Panc1 (cell line): ENCODE data around the gene LIMS3. TPM values are rescaled to one million over a fixed set of nuclear protein-coding genes. Genes with fewer than 3 reads are reported as not detected.
"Not testable (repeated sequence)": the region's sequence is repeated elsewhere in the genome, so short reads cannot be mapped to it uniquely, and the experiment has no call there.

Source experiments
- ATAC-seq: fragments of 200-7000 bp; cut with Tn5 transposase; 2 replicates; pipeline ENCODE4 v1.9.1; 2020; ENCODE audit warnings: mild to moderate bottlenecking, moderate library complexity
- BruUV-seq: library from RNA; stranded (reverse); fragments of 400-500 nt; replicated peaks from 2 replicates; lab custom pipeline; 2021; lab: Mats Ljungman, UMichigan
- CTCF ChIA-PET: fragments of 300-600 bp; sonication (Branson Sonifier 250); formaldehyde crosslinking; loops from one replicate; lab custom pipeline; 2022; ENCODE audit warnings: antibody characterized with exemption; lab: Charles Lee
- POLR2A ChIA-PET: fragments of 300-600 bp; sonication (Branson Sonifier 250); formaldehyde crosslinking; loops from one replicate; lab custom pipeline; 2022; ENCODE audit warnings: antibody characterized with exemption; lab: Charles Lee
- DNase-seq: peaks from one replicate; pipeline ENCODE4 v3.0.0-alpha.2; 2010; ENCODE audit warnings: low read depth, low spot score
- H3K27ac ChIP-seq: 2 replicates; pipeline ENCODE4 v1.5.1; 2011; ENCODE audit warnings: mild to moderate bottlenecking, low read length, inconsistent platforms
- H3K27me3 ChIP-seq: fragments of 200-500 bp; sonication (Bioruptor generic); 2 replicates; pipeline ENCODE4 v1.6.0; 2014; ENCODE audit warnings: low read length, inconsistent platforms; ENCODE audit not compliant: control insufficient read depth, insufficient read depth
- H3K36me3 ChIP-seq: fragments of 200-500 bp; sonication (Bioruptor generic); 2 replicates; pipeline ENCODE4 v1.5.1; 2014; ENCODE audit warnings: inconsistent platforms, mild to moderate bottlenecking, low read length, moderate library complexity; ENCODE audit not compliant: control insufficient read depth, insufficient read depth
- H3K4me1 ChIP-seq: 2 replicates; pipeline ENCODE4 v1.5.1; 2011; ENCODE audit warnings: inconsistent platforms, mild to moderate bottlenecking, low read length, moderate library complexity; ENCODE audit not compliant: control insufficient read depth, insufficient read depth
- H3K4me3 ChIP-seq, 2 experiments: 2 replicates each; pipeline ENCODE4 v1.5.1; 2011 to 2012; ENCODE audit warnings: low read depth in 2 of 2, low read length in 2 of 2, mild to moderate bottlenecking in 2 of 2, inconsistent platforms in 1 of 2, moderate library complexity in 1 of 2
- H3K9me3 ChIP-seq: fragments of 200-500 bp; sonication (Bioruptor generic); 2 replicates; pipeline ENCODE4 v1.5.1; 2014; ENCODE audit warnings: low read depth, mild to moderate bottlenecking, inconsistent platforms, low read length, moderate library complexity; ENCODE audit not compliant: control insufficient read depth, insufficient read depth
- in situ Hi-C: cut with HindIII; loops from 2 replicates; pipeline ENCODE4 v1.10.0; 2016; ENCODE audit warnings: low sequenced_read_pairs, low pct_unique_long_range_greater_than_20kb
- intact Hi-C: fragments of 100-400 bp; cut with micrococcal nuclease; formaldehyde crosslinking; loops from one replicate; pipeline ENCODE4 v1.10.0; 2022; ENCODE audit not compliant: unreplicated experiment
- total RNA-seq: library from RNA; stranded (reverse); gene quantifications from one replicate; pipeline ENCODE4 v1.2.1, GENCODE V29; 2021; ENCODE audit not compliant: unreplicated experiment

Gene LIMS3
- total RNA-seq, 1 experiment from 2014 or later, result 2.6 TPM

DNA sequence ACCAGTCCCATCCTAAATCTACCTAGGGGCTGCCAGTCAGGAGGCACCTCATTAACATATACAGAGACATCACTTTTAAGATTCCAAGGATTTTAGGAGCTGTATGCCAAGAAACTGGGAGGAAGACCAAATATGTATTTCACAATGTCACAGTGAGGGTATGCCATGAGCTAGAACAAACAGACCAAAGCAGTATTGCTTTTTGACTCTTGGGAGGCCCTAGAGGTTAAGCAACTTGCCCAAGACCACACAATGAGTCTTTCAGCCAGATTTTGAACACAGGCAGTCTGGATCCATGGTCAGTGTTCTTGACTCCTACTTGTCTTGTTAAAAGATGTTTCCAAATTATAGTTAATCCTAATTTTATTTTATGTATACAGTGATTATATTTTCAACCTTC is 12.3 kb downstream of the LIMS3 start:
- ATAC-seq, intact Hi-C loops, DNase-seq, H3K4me3 ChIP-seq, H3K36me3 ChIP-seq, CTCF ChIA-PET, H3K4me1 ChIP-seq, POLR2A ChIA-PET, H3K27ac ChIP-seq, H3K27me3 ChIP-seq, BruUV-seq, in situ Hi-C loops, H3K9me3 ChIP-seq: not testable (repeated sequence)

DNA sequence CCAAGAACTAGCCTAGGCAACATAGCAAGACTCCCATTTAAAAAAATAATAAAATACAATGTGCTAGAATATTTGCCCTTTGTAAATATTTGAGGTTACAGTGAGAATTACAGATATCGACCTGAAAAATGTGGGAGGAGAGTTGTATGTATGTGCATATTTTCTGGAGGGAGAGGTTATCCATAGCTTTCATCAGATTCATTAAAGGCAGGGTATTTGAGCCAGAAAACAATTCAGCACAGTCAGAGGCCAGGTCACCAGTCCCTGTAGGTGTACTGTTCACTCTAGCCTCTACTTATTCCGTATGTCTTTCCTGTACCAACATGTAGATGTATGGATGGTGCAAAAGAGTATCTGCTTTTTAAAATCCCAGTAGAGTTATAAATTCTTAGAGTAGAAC is 15.4 kb downstream of the LIMS3 start:
- in situ Hi-C loops, DNase-seq, H3K4me3 ChIP-seq, POLR2A ChIA-PET, ATAC-seq, H3K9me3 ChIP-seq, H3K36me3 ChIP-seq, intact Hi-C loops, H3K27ac ChIP-seq, H3K4me1 ChIP-seq, BruUV-seq, CTCF ChIA-PET, H3K27me3 ChIP-seq: not testable (repeated sequence)

- H3K36me3 ChIP-seq, DNase-seq, in situ Hi-C loops, H3K27ac ChIP-seq, BruUV-seq, ATAC-seq, CTCF ChIA-PET, H3K4me3 ChIP-seq, H3K4me1 ChIP-seq, POLR2A ChIA-PET, H3K9me3 ChIP-seq, H3K27me3 ChIP-seq, intact Hi-C loops: not testable (repeated sequence)
These were observed 16.1 kb downstream of the LIMS3 start for GRCh38 chr2:109914552-109914951.

- H3K27me3 ChIP-seq, POLR2A ChIA-PET, BruUV-seq, DNase-seq, ATAC-seq, H3K9me3 ChIP-seq, H3K4me3 ChIP-seq, intact Hi-C loops, CTCF ChIA-PET, H3K4me1 ChIP-seq, H3K27ac ChIP-seq, H3K36me3 ChIP-seq, in situ Hi-C loops: not testable (repeated sequence)
These were observed 17.3 kb downstream of the LIMS3 start for GRCh38 chr2:109915830-109916229.

GRCh38 chr2:109920162-109920561 is 21.7 kb downstream of the LIMS3 start:
- CTCF ChIA-PET, ATAC-seq, H3K4me3 ChIP-seq, intact Hi-C loops, in situ Hi-C loops, H3K4me1 ChIP-seq, DNase-seq, BruUV-seq, H3K36me3 ChIP-seq, H3K27me3 ChIP-seq, H3K27ac ChIP-seq, H3K9me3 ChIP-seq, POLR2A ChIA-PET: not testable (repeated sequence)

GRCh38 chr2:109921543-109922384 is 23.3 kb downstream of the LIMS3 start:
- ATAC-seq, result peak; percentile 90
- in situ Hi-C loops, POLR2A ChIA-PET, H3K4me3 ChIP-seq, DNase-seq, intact Hi-C loops, BruUV-seq, CTCF ChIA-PET, H3K27ac ChIP-seq, H3K36me3 ChIP-seq, H3K4me1 ChIP-seq, H3K27me3 ChIP-seq, H3K9me3 ChIP-seq: not testable (repeated sequence)

GRCh38 chr2:109924481-109924880 is 26.0 kb downstream of the LIMS3 start:
- H3K4me3 ChIP-seq, intact Hi-C loops, BruUV-seq, POLR2A ChIA-PET, DNase-seq, ATAC-seq, H3K9me3 ChIP-seq, H3K27ac ChIP-seq, CTCF ChIA-PET, in situ Hi-C loops, H3K36me3 ChIP-seq, H3K27me3 ChIP-seq, H3K4me1 ChIP-seq: not testable (repeated sequence)
